HTERT RPE-1 (cell line): ENCODE results near the gene ENPP4.
"Not testable (repeated sequence)": the region's sequence is repeated elsewhere in the genome, so short reads cannot be mapped to it uniquely, and the experiment has no call there.

Source experiments
- in situ Hi-C: fragments of 300-500 bp; cut with MboI; formaldehyde crosslinking; loops from 4 replicates; pipeline ENCODE4 v1.14.3; 2020; ENCODE audit warnings: low sequenced_read_pairs

ENPP4 gene, protein sequence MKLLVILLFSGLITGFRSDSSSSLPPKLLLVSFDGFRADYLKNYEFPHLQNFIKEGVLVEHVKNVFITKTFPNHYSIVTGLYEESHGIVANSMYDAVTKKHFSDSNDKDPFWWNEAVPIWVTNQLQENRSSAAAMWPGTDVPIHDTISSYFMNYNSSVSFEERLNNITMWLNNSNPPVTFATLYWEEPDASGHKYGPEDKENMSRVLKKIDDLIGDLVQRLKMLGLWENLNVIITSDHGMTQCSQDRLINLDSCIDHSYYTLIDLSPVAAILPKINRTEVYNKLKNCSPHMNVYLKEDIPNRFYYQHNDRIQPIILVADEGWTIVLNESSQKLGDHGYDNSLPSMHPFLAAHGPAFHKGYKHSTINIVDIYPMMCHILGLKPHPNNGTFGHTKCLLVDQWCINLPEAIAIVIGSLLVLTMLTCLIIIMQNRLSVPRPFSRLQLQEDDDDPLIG

DNA sequence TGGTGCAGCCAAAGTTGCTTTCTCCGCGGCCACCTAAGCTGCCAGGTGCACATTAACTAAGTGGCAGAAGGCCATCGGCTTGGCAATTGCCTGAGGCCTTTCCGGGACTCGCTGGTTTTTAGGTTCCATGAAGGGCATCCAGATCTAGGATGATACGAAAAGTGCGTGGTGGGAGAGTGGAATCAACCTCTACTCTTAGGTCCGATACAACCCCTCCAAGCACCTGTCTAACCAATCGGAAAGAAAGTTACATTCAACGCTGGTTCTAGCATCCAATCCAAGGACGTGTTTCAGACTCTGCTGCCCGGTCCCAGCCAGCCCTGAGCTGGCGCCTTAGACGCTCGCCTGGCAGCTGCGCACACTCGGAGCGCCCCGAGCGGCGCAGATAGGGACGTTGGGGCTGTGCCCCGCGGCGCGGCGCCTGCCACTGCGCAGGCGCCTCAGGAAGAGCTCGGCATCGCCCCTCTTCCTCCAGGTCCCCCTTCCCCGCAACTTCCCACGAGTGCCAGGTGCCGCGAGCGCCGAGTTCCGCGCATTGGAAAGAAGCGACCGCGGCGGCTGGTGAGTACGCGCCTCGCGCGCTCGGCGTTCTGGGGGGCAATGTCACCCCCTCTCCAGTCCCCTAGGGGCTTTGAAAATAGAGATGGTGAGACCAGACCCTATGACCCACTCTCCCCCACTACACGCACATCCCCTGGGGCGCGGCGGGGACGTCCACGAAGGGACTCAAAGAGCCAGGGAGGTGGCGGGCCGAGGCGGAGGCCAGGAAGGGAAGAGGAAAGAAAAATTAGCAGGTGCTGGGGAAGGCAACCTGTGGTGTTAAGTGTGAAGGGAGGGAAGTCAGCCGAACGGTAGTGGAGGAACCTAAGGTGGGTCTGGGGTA lies at the start of gene ENPP4:
ENPP4 (plus strand) TSS at position 361 of the 883 bp plus-strand sequence. CDS start 9,595 bp downstream, outside the sequence.
- in situ Hi-C loops: no loop called here

DNA sequence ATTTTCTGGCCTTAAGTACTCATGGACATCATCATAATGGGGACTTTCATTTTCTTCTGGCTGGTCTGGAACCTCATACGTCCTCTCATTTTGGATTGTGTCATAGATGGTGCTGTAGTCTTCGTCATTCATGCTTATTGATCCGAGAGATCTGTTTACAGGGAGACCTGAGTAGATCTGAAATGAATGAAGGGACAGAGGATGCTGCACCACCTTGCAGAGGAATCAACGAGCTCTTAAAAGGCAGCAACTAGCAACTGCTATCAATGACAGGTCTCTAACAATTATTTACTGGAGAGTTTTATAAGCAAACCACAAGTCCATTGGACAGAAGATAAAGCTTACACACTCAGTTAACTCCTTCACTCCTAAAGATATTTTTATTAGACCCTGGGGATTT lies 49.7 kb upstream of the ENPP4 start:
- in situ Hi-C loops: no loop called here

DNA sequence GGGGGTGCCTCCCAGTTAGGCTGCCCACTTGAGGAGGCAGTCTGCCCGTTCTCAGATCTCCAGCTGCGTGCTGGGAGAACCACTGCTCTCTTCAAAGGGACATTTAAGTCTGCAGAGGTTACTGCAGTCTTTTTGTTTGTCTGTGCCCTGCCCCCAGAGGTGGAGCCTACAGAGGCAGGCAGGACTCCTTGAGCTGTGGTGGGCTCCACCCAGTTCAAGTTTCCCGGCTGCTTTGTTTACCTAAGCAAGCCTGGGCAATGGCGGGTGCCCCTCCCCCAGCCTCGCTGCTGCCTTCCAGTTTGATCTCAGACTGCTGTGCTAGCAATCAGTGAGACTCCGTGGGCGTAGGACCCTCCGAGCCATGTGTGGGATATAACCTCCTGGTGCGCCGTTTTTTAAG lies 44.1 kb upstream of the ENPP4 start:
- in situ Hi-C loops: not testable (repeated sequence)

DNA sequence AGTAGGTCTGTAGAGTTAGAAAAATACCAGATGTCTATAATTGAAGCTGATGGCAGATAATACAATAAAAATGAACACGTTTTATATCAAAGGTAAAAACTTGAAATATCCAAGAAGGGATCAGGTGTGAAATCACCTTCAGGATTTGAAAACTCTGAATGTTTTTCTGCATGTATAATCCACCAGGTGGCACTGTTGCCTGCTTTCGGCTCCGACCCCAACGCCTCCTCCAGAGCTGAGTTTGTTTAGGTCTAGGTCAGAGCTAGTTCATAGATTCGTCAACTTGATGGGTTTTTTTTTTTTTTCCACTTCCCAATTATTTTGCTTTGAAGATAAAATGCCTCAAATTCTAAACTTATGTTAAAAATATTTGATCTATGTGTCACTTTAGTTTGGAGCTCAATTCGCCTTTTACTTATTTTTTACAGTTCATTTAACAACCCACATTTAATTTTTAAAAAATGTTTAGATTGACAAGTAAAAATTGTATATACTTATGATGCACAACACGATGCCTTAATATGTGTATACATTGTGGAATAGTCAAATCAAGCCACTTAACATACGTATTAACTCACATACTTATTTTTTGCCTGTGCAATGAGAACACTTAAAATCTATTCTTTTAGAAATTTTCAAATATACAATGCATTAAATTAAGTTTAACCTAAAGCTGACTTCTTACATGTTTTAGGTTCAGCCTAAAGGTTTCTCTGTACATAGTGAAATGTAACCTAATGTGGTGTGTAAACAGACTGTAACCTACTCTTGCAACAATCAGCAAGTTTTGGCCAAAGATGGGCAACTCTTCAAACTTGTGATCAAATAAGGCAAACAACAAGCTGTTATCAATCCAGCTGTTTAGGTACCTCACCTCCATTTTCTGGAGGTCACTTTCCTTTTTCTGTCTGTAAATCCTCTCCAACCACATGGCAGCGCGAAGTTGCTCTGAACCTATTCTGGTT lies 39.4 kb upstream of the ENPP4 start:
- in situ Hi-C loops: no loop called here

DNA sequence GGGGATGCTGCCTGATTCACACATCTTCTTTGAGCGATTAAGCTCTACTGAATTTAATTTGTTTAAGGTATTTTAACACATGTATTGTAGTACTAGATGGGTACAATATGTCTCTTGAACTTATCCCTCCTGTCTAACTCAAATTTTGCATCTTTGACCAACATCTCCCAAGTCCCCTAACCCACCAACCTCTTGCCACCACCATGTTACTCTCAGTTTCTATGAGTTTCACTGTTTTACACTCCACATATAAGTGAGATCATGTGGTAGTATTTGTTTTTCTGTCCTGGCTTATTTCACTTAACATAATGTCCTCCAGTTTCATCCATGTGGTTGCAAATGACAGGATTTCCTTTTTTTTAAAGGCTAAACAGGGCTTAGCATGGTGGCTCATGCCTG lies 38.7 kb upstream of the ENPP4 start:
- in situ Hi-C loops: no loop called here

DNA sequence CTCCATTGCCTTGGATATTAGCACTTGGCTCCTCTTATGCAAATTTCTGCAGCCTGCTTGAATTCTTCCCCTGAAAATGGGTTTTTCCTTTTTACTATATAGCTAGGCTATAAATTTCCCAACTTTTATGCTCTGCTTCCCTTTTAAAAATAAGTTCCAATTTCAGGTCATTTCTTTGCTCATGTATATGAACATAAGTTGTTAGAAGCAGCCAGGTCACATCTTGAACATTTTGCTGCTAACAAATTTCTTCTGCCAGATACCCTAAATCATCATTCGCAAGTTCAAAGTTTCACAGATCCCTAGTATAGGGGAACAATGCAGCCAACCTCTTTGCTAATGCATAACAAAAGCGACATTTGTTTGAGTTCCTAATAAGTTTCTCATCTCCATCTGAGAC lies 34.5 kb upstream of the ENPP4 start:
- in situ Hi-C loops: no loop called here

DNA sequence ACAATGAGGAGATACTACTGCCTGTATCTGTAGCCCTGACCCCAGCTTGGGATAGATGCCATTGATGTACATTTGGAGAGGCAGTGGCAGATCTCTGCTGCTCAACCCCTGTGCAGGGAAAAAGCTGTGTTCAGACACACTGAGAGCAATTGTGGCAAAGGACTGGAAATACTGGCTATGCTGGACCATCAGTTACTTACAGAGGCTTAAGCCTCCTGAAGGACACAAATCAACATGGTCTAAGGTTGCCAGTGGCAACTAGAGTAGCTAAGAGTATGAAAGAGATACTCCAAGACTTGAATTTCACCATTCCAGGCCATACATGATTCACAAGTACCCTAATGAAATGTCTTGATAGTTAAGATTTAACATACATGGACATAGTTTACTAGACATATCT lies 32.4 kb upstream of the ENPP4 start:
- in situ Hi-C loops: no loop called here

DNA sequence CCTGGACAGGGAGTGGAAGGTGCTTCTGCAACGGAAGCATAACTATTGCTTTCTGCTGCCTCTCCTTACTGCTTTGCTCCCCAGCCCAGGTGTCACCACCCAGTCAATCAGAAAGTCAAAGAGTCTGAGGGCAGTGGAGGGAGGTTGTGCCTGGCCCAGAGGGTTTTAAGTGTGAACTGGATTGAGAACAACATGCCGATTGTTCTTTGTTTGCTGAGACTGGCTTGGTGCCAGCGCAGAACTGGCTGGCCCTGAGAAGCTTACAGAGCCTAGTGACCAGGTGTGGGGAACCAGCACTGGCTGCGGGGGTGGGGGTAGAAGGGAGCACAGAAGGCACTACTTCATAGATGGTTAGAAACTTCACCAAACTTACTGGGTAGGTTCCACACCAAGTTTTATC lies 31.1 kb upstream of the ENPP4 start:
- in situ Hi-C loops: no loop called here

DNA sequence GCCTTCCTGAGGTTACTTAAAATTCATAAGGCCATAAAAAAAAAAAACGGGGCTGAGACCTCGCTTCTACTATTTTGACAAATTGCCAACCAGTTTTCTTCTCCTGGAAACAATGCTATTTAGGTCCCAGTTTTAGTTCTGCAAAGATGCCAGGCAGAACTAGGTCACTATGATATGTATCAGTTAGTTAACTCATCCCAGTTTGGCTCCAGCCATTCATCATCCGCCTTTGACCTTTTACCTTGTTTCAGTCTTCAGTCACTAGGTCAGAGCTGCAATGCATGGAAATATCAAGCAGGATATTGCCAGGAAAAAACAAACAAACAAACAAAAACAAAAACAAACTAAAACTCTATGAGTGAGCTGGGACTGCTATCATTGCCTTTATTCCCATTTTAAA lies 29.8 kb upstream of the ENPP4 start:
- in situ Hi-C loops: no loop called here

DNA sequence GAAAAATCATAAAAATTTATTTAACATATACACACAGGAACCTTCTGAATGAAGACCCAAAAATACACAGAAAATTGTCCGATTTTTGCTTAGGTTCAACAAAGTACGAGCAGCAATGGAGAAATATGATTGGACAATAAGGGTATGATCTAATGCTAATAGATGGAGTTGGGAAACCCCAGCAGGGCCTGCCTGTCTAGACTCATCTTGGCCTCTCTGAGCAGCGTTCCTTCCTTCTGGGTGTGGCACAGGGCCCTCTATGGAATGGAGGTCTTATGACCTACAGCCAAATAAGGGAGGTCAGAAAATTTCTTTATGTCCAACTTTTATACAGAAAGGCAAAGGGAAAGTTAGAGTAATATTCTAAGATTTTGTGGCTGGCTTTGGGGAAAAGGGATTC lies 27.7 kb upstream of the ENPP4 start:
- in situ Hi-C loops: no loop called here

DNA sequence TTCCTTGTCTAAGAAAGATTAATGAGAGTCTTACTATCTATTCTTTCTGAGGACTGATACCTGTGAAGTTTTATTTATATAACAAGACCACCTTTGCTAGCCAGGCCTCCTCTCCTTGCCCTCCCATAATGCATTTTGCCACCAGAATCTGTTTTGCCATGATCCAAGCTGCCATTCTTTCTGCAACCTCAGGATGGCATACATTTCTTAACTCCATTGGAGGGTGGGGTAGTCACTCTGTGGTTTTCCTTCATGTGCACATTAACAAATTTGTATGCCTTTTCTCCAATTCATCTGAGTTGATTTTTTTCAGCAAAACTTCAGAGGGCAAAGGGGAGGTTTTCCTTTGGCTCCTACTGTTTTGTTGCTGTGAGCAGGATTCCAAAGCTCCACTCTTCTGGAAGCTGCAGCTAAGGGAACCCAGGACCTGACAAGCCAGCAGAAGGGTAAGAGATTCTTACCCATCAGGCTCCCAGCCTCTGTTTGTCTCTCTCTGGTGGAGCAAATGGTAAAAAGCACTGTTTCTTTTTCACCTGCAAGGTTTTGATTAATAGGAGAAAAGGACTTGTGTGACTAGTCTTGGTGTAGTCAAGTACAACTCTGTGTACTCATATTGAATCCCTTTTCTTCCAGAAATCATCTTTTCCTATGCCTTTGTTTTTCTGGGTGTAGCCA lies 26.2 kb upstream of the ENPP4 start:
- in situ Hi-C loops: no loop called here

DNA sequence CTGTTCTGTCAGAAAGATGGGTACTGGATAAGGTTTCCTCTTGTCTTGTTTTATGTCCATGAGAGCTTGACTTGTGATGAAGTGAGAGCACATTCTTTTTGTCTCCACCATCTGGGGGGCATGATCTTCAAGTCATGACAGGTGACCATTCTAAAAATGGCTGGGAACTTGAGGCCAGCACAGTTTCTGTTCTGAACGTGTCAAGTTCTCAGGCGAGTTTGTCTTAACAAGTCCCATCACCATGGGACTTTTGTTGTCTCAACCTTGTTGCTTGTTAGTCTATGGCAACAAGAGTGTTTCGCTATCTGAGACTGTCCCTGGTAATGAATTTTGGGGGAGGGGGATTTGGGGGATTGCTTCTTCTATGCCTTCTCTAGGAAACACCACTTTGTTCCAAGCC lies 25.6 kb upstream of the ENPP4 start:
- in situ Hi-C loops: no loop called here

DNA sequence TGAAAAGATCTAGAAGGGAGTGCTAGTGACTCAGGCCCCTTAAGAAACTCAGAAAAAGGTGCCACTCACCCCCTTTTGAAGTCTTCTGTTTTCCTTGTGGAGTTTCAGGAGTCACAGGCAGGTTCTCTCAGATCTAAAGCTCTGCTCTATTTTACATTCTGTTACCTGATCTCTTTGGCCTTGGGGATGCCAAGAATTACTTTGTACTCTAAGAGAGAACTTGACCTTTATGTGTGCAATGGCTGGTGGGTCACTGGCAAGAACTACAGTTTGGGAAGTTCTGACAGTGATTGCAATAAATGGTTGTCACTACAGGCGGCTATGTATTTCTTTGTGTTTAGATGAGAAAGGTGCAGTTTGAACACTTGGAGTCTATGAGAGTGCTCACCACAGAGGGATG lies 24.2 kb upstream of the ENPP4 start:
- in situ Hi-C loops: no loop called here

DNA sequence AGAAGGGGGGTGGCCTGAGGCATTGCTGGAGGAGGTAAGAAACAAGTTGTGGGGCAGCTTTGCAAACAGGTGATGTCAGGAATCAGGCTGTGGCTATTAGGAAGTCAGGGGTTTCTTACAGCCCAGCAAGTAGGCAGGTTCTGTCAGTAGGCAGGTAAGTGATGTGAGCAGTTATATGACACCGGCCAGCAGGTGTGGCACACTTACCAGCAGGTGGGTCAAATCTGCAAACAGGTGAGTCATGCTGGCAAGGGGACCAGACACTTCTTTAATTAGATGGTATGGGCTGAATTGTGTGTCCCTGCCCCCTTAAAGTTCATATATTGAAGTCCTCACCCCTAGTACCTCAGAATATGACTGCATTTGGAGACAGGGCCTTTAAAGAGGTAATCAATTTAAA lies 16.4 kb upstream of the ENPP4 start:
- in situ Hi-C loops: no loop called here

DNA sequence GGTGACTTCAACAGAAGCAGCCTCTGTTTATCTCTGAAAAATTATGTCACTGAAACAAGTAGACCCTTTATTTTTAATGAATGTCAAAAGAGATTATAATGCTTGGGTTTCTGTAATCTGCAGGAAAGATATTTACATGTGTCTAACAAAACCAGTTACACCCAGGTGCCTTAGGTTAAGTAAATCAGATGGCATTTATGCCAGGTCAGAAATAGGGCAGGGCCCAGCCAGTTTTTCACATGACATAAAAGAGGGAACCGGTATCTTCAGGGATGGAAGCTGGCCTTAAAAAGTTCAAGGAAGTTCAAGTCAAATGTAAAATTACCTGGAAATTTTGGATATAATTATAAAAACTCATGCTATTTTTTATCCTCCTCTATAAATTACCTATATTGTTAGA lies 14.2 kb upstream of the ENPP4 start:
- in situ Hi-C loops: no loop called here

DNA sequence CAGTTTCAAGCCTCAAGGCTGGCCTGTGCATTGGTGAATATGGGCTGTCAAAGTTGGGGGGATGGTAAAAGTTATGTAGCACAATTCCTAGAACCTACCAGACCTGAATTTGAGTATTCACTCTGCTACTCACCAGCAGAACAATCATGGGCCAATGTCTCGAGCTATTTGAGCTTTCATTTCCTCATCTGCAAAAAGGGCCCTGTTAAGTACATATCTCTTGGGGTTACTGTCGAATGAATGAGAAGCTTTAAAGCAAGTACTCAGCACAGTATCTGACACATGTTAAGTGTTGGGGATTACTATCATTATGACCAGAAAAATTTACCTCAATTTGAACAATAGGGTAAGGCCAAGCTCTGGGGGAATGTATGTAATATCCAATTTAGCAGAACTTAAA lies 13.5 kb upstream of the ENPP4 start:
- in situ Hi-C loops: no loop called here

DNA sequence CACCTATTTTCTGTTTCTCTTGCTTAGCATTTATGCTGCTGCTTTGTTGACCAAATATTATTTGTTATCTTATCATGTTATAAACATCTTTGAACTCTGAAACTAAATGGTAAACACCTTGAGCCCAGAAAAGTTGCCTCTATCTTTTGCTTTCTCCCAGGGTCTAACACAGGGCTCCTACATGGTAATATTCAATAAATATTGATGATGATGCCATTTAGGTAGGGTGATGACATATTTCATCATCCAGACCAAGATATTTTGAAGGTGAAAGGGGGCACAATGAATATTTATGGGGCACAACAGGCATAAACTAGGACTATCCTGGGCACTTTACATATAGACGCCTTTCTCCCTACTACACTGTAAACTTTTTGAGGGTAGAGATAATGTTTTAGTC lies 11.6 kb upstream of the ENPP4 start:
- in situ Hi-C loops: no loop called here

DNA sequence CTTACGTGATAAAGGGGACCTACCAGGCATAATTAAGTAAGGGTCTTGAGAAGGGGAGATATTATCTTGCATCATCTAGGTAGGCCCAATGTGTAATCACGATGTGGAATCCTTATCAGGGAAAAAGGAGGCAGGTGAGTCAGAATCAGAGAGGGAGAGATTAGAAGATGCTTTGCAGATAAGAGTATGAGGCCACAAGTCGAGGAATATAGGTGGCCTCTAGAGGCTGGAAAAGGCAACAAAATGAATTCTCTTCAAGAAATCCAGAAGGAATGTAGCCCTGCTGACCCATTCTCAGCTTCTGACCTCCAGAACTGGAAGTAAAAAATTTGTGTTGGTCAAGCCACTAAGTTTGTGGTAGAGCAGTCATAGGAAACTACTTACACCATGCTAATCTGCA lies 11.0 kb upstream of the ENPP4 start:
- in situ Hi-C loops: no loop called here

DNA sequence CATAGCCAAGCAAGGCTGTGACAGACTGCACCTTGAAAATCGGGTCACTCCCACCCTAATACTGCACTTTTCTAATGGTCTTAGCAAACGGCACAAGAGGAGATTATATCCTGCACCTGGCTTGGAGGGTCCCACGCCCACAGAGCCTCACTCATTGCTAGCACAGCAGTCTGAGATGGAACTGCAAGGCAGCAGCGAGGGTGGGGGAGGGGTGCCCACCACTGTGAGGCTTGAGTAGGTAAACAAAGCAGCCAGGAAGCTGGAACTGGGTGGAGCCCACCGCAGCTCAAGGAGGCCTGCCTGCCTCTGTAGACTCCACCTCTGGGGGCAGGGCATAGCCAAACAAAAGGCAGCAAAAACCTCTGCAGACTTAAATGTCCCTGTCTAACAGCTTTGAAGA lies 10.1 kb upstream of the ENPP4 start:
- in situ Hi-C loops: not testable (repeated sequence)

DNA sequence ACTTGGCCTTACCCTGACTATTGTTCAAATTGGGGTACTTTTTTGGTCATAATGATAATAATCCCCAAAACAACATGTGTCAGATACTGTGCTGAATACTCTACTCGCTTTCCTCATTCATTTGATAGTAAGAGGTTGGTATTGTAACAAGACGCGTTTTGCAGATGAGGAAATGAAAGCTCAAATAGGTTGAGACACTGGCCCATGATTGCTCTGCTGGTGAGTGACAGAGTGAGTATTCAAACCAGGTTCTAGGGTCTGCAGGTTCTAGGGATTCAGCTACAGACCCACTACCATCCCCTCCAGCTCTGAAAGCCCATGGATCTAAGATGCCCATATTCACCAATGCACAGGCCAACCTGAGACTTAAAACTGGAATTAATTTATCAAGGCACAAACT lies 1.3 kb upstream of the ENPP4 start:
- in situ Hi-C loops: no loop called here

DNA sequence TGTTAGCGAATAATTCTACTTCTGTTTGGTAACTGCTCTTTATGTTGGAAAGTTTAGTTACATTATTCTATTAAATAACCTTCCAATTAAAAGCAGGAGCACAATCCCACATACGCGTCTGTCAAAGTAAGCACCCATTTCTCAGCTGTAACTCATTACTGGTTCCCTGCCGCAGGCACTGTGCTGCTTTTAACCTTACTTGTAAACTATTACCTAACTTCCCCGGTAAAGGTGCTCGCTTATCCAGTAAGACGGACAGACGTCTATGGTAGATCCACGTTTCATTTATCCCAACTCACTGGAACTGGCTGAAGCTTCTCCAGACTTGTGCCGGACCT lies 529 bp upstream of the ENPP4 start:
- in situ Hi-C loops: no loop called here
